Suppressor macrophage treated with lipopolysaccharide for 1 hour (primary cell): ENCODE data around the gene NKX2-1.

Source experiments
- DNase-seq, 3 donors: peaks; one replicate each; pipeline ENCODE4 v3.0.0-alpha.2; 2020 to 2022

The NKX2-1 gene

GRCh38 chr14:36517242-36518030 lies 2.6 kb downstream of the NKX2-1 start:
- no peak for DNase-seq

- DNase-seq = no peak
These were observed 3.3 kb downstream of the NKX2-1 start for GRCh38 chr14:36516719-36517241.

- no peak for DNase-seq
These were observed 3.9 kb downstream of the NKX2-1 start for GRCh38 chr14:36515896-36516718.

GRCh38 chr14:36515105-36515593 lies 4.9 kb downstream of the NKX2-1 start:
- no peak for DNase-seq

- DNase-seq = no peak
These were observed 5.5 kb downstream of the NKX2-1 start for GRCh38 chr14:36514278-36515104.

GRCh38 chr14:36513451-36514277 lies 6.4 kb downstream of the NKX2-1 start:
- no peak for DNase-seq

- no peak for DNase-seq
These were observed 7.0 kb downstream of the NKX2-1 start for GRCh38 chr14:36513012-36513420.

GRCh38 chr14:36512585-36513003 lies 7.4 kb downstream of the NKX2-1 start:
- DNase-seq = no peak

- DNase-seq = no peak
These were observed 7.9 kb downstream of the NKX2-1 start for GRCh38 chr14:36511981-36512584.

GRCh38 chr14:36510874-36511273 lies 9.2 kb downstream of the NKX2-1 start:
- DNase-seq = no peak

- DNase-seq = no peak
These were observed 9.8 kb downstream of the NKX2-1 start for GRCh38 chr14:36510078-36510799.

- DNase-seq = no peak
These were observed 10.7 kb downstream of the NKX2-1 start for GRCh38 chr14:36509069-36509917.

- DNase-seq = no peak
These were observed 11.5 kb downstream of the NKX2-1 start for GRCh38 chr14:36508418-36509068.

- DNase-seq = no peak
These were observed 12.1 kb downstream of the NKX2-1 start for GRCh38 chr14:36507847-36508417.

- DNase-seq = no peak
These were observed 13.1 kb downstream of the NKX2-1 start for GRCh38 chr14:36506732-36507614.

- no peak for DNase-seq
These were observed 13.9 kb downstream of the NKX2-1 start for GRCh38 chr14:36505892-36506731.
